HepG2 (cell line): Measurements from ENCODE around the gene TELO2. TPM values are rescaled to one million over a fixed set of nuclear protein-coding genes. Genes with fewer than 3 reads are reported as not detected.

ENCODE experiments used
- ATAC-seq: fragments of 200-7000 bp; cut with Tn5 transposase; 3 replicates; pipeline ENCODE4 v1.9.1; 2020; ENCODE audit warnings: mild to moderate bottlenecking, moderate library complexity
- BruUV-seq: library from RNA; stranded (reverse); fragments of 400-500 nt; replicated peaks from 2 replicates; lab custom pipeline; 2021; lab: Mats Ljungman, UMichigan
- CTCF ChIA-PET: fragments of 300-600 bp; formaldehyde crosslinking; extraction: SDS; loops from one replicate; lab custom pipeline; 2021; ENCODE audit warnings: low total read pairs, inconsistent platforms, low intra/inter-chr PET ratio; lab: Yijun Ruan, JAX
- POLR2A ChIA-PET: fragments of 350-600 bp; sonication (Branson Sonifier 250); formaldehyde crosslinking; loops from one replicate; lab custom pipeline; 2020; ENCODE audit warnings: antibody characterized with exemption, inconsistent platforms; lab: Yijun Ruan, JAX
- DNase-seq: peaks from one replicate; pipeline ENCODE4 v3.0.0-alpha.2; 2015; ENCODE audit warnings: low spot score
- FAIRE-seq: peaks from 3 replicates; lab custom pipeline; 2011; peaks lifted over from hg19 to GRCh38; lab: Jason Lieb, UNC
- H2AFZ ChIP-seq: one replicate; pipeline ENCODE4 v1.6.1; 2011; ENCODE audit warnings: low read length, inconsistent platforms
- H3K27ac ChIP-seq: fragments of 300-600 bp; 3 replicates; pipeline ENCODE4 v1.8.0; 2011; ENCODE audit warnings: mixed run types, mild to moderate bottlenecking, mixed read lengths, low read length, inconsistent platforms; ENCODE audit not compliant: insufficient read depth; ENCODE audit errors: extremely low read length
- H3K27me3 ChIP-seq, 2 experiments: fragments of 200-600 bp in 1 of 2; 2 replicates in 1 of 2; 3 replicates in 1 of 2; pipeline versions ENCODE4 v1.6.0 to v1.8.0; 2011; ENCODE audit warnings: low read length in 2 of 2, mild to moderate bottlenecking in 2 of 2, moderate library complexity in 2 of 2, inconsistent platforms in 1 of 2; ENCODE audit not compliant: insufficient read depth in 2 of 2, control insufficient read depth in 1 of 2
- H3K36me3 ChIP-seq, 2 experiments: fragments of 200-600 bp in 1 of 2; replicated peaks in 1 of 2; 2 replicates in 1 of 2; 3 replicates in 1 of 2; pipeline versions ENCODE4 v1.5.1 to v1.8.0; 2011; ENCODE audit warnings: low read length in 2 of 2, inconsistent platforms in 1 of 2; ENCODE audit not compliant: insufficient read depth in 2 of 2, control insufficient read depth in 1 of 2
- H3K4me1 ChIP-seq: 2 replicates; pipeline ENCODE4 v1.5.1; 2012; ENCODE audit warnings: low read length, inconsistent platforms; ENCODE audit not compliant: insufficient read depth
- H3K4me2 ChIP-seq: 2 replicates; pipeline ENCODE4 v1.6.0; 2011; ENCODE audit warnings: low read depth, low read length, inconsistent platforms
- H3K4me3 ChIP-seq, 3 experiments: fragments of 200-600 bp in 1 of 3; sonication (generic), shearing (Covaris generic) in 1 of 3; replicated peaks in 1 of 3; 2 replicates each; pipeline ENCODE4 v1.5.1; 2011 to 2016; ENCODE audit warnings: low read length in 3 of 3, inconsistent platforms in 2 of 3, low read depth in 2 of 3, mild to moderate bottlenecking in 2 of 3, control low read depth in 1 of 3, mixed read lengths in 1 of 3; ENCODE audit not compliant: insufficient read depth in 1 of 3
- H3K79me2 ChIP-seq: one replicate; pipeline ENCODE4 v1.6.1; 2011; ENCODE audit warnings: low read length, inconsistent platforms; ENCODE audit not compliant: insufficient read depth
- H3K9ac ChIP-seq: 2 replicates; pipeline ENCODE4 v1.6.0; 2011; ENCODE audit warnings: mild to moderate bottlenecking, low read depth, low read length, inconsistent platforms; ENCODE audit not compliant: insufficient read depth
- H3K9me3 ChIP-seq: 2 replicates; pipeline ENCODE4 v1.5.1; 2012; ENCODE audit warnings: mild to moderate bottlenecking, low read length
- H4K20me1 ChIP-seq: 2 replicates; pipeline ENCODE4 v1.6.0; 2011; ENCODE audit warnings: inconsistent platforms, mild to moderate bottlenecking, low read length, moderate library complexity; ENCODE audit not compliant: insufficient read depth
- ATRX ChIP-seq: sonication (generic); formaldehyde crosslinking; IDR thresholded peaks from 2 replicates; pipeline ENCODE4 v1.4.0; 2020; ENCODE audit warnings: missing genetic modification reagents, borderline replicate concordance
- ESRRA ChIP-seq: sonication (generic); formaldehyde crosslinking; IDR thresholded peaks from 2 replicates; pipeline ENCODE4 v1.5.1; 2020; ENCODE audit warnings: mild to moderate bottlenecking, low read depth, missing genetic modification reagents
- GATAD1 ChIP-seq: IDR thresholded peaks from 2 replicates; pipeline ENCODE4 v1.6.1; 2016; ENCODE audit warnings: missing genetic modification reagents, missing compliant biosample characterization
- MLLT10 ChIP-seq: sonication (generic); formaldehyde crosslinking; IDR thresholded peaks from 2 replicates; pipeline ENCODE4 v1.4.0; 2020; ENCODE audit warnings: missing genetic modification reagents
- MTA1 ChIP-seq: sonication (generic); formaldehyde crosslinking; IDR thresholded peaks from 2 replicates; pipeline ENCODE4 v1.4.0; 2020; ENCODE audit warnings: missing genetic modification reagents, mild to moderate bottlenecking, borderline replicate concordance
- POLR2AphosphoS2 ChIP-seq: IDR thresholded peaks from 2 replicates; pipeline ENCODE4 v1.6.1; 2011; ENCODE audit warnings: low read depth, low read length, improper control_type of control experiment
- SRSF1 ChIP-seq: fragments of 200-400 bp; formaldehyde crosslinking; optimal IDR thresholded peaks from 2 replicates; pipeline ENCODE3; 2017; ENCODE audit warnings: mild to moderate bottlenecking, low read depth, low read length, moderate library complexity
- TEAD2 ChIP-seq: sonication (generic); formaldehyde crosslinking; IDR thresholded peaks from 2 replicates; pipeline ENCODE4 v1.9.0; 2021; ENCODE audit warnings: missing genetic modification reagents
- ZBED4 ChIP-seq: sonication (generic); formaldehyde crosslinking; IDR thresholded peaks from 2 replicates; pipeline ENCODE4 v1.4.0; 2020; ENCODE audit warnings: missing genetic modification reagents, borderline replicate concordance
- ZBTB43 ChIP-seq: sonication (generic); formaldehyde crosslinking; conservative IDR thresholded peaks from 2 replicates; pipeline ENCODE4 v1.4.0; 2020; ENCODE audit warnings: missing genetic modification reagents
- ZNF30 ChIP-seq: sonication (generic); formaldehyde crosslinking; IDR thresholded peaks from 2 replicates; pipeline ENCODE4 v1.5.0; 2020; ENCODE audit warnings: mild to moderate bottlenecking, missing genetic modification reagents
- ZNF704 ChIP-seq: sonication (generic); formaldehyde crosslinking; IDR thresholded peaks from 2 replicates; pipeline ENCODE4 v1.8.1; 2023; ENCODE audit warnings: mild to moderate bottlenecking, inconsistent platforms, moderate library complexity, missing genetic modification reagents, borderline replicate concordance
- WGBS: methylation state at CpG from one replicate; pipeline ENCODE4 v1.1.6; 2017; ENCODE audit warnings: low lambda C conversion rate; 5-methylcytosine and 5-hydroxymethylcytosine counted together
- in situ Hi-C: cut with HindIII; loops from 2 replicates; pipeline ENCODE4 v1.10.0; 2017; ENCODE audit warnings: low pct_unique_long_range_greater_than_20kb; ENCODE audit not compliant: extremely low pct_ligation_motif_present
- intact Hi-C: fragments of 100-400 bp; cut with micrococcal nuclease; formaldehyde crosslinking; loops from one replicate; pipeline ENCODE4 v1.10.0; 2022; ENCODE audit not compliant: unreplicated experiment
- polyA plus RNA-seq, 8 experiments: library from polyadenylated mRNA; depleted of rRNA in 3 of 8; stranded (reverse) in 7 of 8; unstranded in 1 of 8; fragments of >200 nt; fragmentation: Illumina TruSeq in 4 of 8; extraction: Trizol in 4 of 8; gene quantifications; 2 replicates each; pipeline versions ENCODE4 v1.2.1 to v1.2.3, GENCODE V29; 2011 to 2016; ENCODE audit warnings: low read depth in 4 of 8, missing spikeins in 1 of 8, mixed read lengths in 1 of 8; ENCODE audit not compliant: insufficient read depth in 1 of 8
- total RNA-seq, 5 experiments: library from RNA; depleted of rRNA; stranded (reverse); fragments of >200 nt; fragmentation: Illumina TruSeq; extraction: Trizol; gene quantifications; 2 replicates each; pipeline ENCODE4 v1.2.3, GENCODE V29; 2016; ENCODE audit warnings: low read depth in 1 of 5

The TELO2 gene
- total and polyA plus RNA-seq, 2 of the 13 experiments (the other 11 are each of a cell fraction or from before 2014, with no cell fraction given): 10.1 to 17.9 TPM

GRCh38 chr16:1548233-1548632, 55.1 kb downstream of the TELO2 start:
- intact Hi-C loops (no loop called here), in situ Hi-C loops (no loop called here)
- 65% methylated on average over 5 of the region's 5 CpGs for whole genome bisulfite sequencing
- DNase-seq (no peak), FAIRE-seq (no peak), ATAC-seq (no peak)
- Histone ChIP-seq H3K4me2 (no peak overlapping the region), H3K9ac (0 out of 2 replicates have a peak overlapping the region, but pooled peaks have one; percentile 18), H2AFZ (no peak overlapping the region), H3K9me3 (no peaks in the 10 kb centered on the region), H3K36me3 (peaks cover 0 to under 1% of the 10 kb centered on the region in 2 experiments; a peak in 2 of 5 replicates), H3K4me3 (no peak overlapping the region), H3K4me1 (peaks cover 38% of the 10 kb centered on the region), H3K79me2 (no peaks in the 10 kb centered on the region), H3K27ac (peak overlapping the region; percentile 44), H4K20me1 (no peaks in the 10 kb centered on the region), H3K27me3 (no peaks in the 10 kb centered on the region)
- no TSS peak for BruUV-seq
- POLR2A ChIA-PET: no interaction called here
- TF ChIP-seq POLR2AphosphoS2 (no peak), ZBED4 (CRISPR knock-in tag) (no peak)
- CTCF ChIA-PET: no interaction called here

- in situ Hi-C loops: no loop called here
- no peak for TF ChIP-seq MLLT10 (CRISPR knock-in tag)
- TF ChIP-seq TEAD2 (CRISPR knock-in tag): no peak
- no peak for TF ChIP-seq GATAD1 (CRISPR knock-in tag)
- no peak for TF ChIP-seq ESRRA (CRISPR knock-in tag)
- TF ChIP-seq ZNF30: no peak
- no peak for TF ChIP-seq ATRX
- TF ChIP-seq MTA1 (CRISPR knock-in tag): no peak
- TF ChIP-seq SRSF1: no peak
- TF ChIP-seq ZNF704: no peak
- no peak for TF ChIP-seq ZBTB43
Observed at GRCh38 chr16:1548727-1549126, 55.6 kb downstream of the TELO2 start.

More at GRCh38 chr16:1548727-1549126, 55.6 kb downstream of the TELO2 start:
- H3K36me3 ChIP-seq: peaks cover 0 to 5% of the 10 kb centered on the region in 2 experiments; a peak in 2 of 5 replicates
- no peak overlapping the region for H3K4me2 ChIP-seq
- no TSS peak for BruUV-seq
- ATAC-seq: no peak
- no peak overlapping the region for H3K4me3 ChIP-seq
- over 99% methylated on average over 16 of the region's 23 CpGs for WGBS
- peak overlapping the region; percentile 44 for H3K27ac ChIP-seq
- DNase-seq: no peak
- H4K20me1 ChIP-seq: no peaks in the 10 kb centered on the region
- ChIA-PET CTCF (no interaction called here), POLR2A (no interaction called here)
- H3K9me3 ChIP-seq: no peaks in the 10 kb centered on the region
- intact Hi-C loops: no loop called here
- no peaks in the 10 kb centered on the region for H3K79me2 ChIP-seq
- H3K4me1 ChIP-seq: peaks cover 38% of the 10 kb centered on the region
- H2AFZ ChIP-seq: no peak overlapping the region
- H3K9ac ChIP-seq: no peak overlapping the region
- H3K27me3 ChIP-seq: no peaks in the 10 kb centered on the region
- no peak for FAIRE-seq
